ENCODE measurements around the gene RAB3D.

GRCh38 chr19:11374433-11375142 is 35.1 kb upstream of the RAB3D start, which contains the start of gene SWSAP1:
- TF ChIP-seq POLR2A (IDR thresholded peaks at IDR 0.05; ENCODE audit: low read depth, low read length) (peak; percentile 44; the same call in 1 of the 2 replicates), TAF1 (IDR thresholded peaks at IDR 0.05; ENCODE audit: low read depth, low read length) (no peak), POLR2AphosphoS5 (IDR thresholded peaks at IDR 0.05; ENCODE audit: low read depth, low read length) (peak; percentile 82), POU2F2 (IDR thresholded peaks at IDR 0.05; ENCODE audit: low read depth, low read length) (no peak; the same call in 1 of the 2 replicates)
